Measurements from ENCODE around the gene TCF7. TPM values are rescaled to one million over a fixed set of nuclear protein-coding genes. Genes with fewer than 3 reads are reported as not detected.
A peak's percentile ranks its signal among the peaks of the same experiment; 100 is the strongest.

Gene TCF7
- total and polyA plus RNA-seq, 2 of the 13 experiments (the other 11 are each of a cell fraction or from before 2014, with no cell fraction given) = 6.3 to 6.8 TPM

DNA sequence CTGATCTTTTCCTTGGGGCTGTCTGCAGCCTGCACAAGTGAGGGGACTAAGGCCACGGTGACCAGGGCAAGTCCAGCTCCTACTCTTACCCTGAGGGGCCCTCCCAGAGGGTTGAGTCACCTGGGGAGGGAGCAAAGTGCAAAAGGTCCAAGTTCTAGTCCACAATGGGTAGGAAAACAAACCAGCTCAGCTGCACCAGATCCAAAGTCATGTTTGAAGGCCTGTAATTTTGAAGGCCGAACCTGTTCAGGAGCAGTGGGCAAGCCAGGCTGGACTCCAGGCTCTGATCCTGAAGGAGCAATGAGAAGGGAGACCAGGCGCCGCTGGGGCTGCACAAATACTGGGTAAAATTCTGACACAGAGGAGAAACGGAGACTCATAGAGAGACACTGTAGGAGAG, 15.8 kb upstream of the TCF7 start (continued):
- TF ChIP-seq, protein P1, sequence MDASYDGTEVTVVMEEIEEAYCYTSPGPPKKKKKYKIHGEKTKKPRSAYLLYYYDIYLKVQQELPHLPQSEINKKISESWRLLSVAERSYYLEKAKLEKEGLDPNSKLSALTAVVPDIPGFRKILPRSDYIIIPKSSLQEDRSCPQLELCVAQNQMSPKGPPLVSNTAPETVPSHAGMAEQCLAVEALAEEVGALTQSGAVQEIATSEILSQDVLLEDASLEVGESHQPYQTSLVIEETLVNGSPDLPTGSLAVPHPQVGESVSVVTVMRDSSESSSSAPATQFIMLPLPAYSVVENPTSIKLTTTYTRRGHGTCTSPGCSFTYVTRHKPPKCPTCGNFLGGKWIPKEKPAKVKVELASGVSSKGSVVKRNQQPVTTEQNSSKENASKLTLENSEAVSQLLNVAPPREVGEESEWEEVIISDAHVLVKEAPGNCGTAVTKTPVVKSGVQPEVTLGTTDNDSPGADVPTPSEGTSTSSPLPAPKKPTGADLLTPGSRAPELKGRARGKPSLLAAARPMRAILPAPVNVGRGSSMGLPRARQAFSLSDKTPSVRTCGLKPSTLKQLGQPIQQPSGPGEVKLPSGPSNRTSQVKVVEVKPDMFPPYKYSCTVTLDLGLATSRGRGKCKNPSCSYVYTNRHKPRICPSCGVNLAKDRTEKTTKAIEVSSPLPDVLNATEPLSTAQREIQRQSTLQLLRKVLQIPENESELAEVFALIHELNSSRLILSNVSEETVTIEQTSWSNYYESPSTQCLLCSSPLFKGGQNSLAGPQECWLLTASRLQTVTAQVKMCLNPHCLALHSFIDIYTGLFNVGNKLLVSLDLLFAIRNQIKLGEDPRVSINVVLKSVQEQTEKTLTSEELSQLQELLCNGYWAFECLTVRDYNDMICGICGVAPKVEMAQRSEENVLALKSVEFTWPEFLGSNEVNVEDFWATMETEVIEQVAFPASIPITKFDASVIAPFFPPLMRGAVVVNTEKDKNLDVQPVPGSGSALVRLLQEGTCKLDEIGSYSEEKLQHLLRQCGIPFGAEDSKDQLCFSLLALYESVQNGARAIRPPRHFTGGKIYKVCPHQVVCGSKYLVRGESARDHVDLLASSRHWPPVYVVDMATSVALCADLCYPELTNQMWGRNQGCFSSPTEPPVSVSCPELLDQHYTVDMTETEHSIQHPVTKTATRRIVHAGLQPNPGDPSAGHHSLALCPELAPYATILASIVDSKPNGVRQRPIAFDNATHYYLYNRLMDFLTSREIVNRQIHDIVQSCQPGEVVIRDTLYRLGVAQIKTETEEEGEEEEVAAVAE (CRISPR knock-in tag; IDR thresholded peaks at IDR 0.05; ENCODE audit: borderline replicate concordance) = peak; percentile 66; the same call in 1 of the 2 replicates
- TF ChIP-seq ZSCAN22 (CRISPR knock-in tag; IDR thresholded peaks at IDR 0.05) (no peak), AHR (CRISPR knock-in tag; IDR thresholded peaks at IDR 0.05) (0 out of 2 replicates have a peak, but pooled peaks have one; percentile 29), NCOA2 (CRISPR knock-in tag; IDR thresholded peaks at IDR 0.05) (peak; percentile 92), ZZZ3 (CRISPR knock-in tag; IDR thresholded peaks at IDR 0.05; ENCODE audit: borderline replicate concordance) (0 out of 2 replicates have a peak, but pooled peaks have one; percentile 2), SMAD1 (CRISPR knock-in tag; IDR thresholded peaks at IDR 0.05; ENCODE audit: borderline replicate concordance, low read depth) (0 out of 2 replicates have a peak, but pooled peaks have one; percentile 9), RAD21 (CRISPR knock-in tag; IDR thresholded peaks at IDR 0.05) (0 out of 2 replicates have a peak, but pooled peaks have one; percentile 13), SIX1 (CRISPR knock-in tag; IDR thresholded peaks at IDR 0.05; ENCODE audit: borderline replicate concordance) (peak; percentile 55; the same call in 1 of the 2 replicates), ZSCAN29 (CRISPR knock-in tag; conservative IDR thresholded peaks at IDR 0.05) (0 out of 2 replicates have a peak, but pooled peaks have one; percentile 65), SIN3A (IDR thresholded peaks at IDR 0.05; ENCODE audit: borderline replicate concordance, low read depth, low read length) (peak; percentile 76), SMYD3 (CRISPR knock-in tag; IDR thresholded peaks at IDR 0.05) (0 out of 2 replicates have a peak, but pooled peaks have one; percentile 71), ZNF615 (CRISPR knock-in tag; IDR thresholded peaks at IDR 0.05; ENCODE audit: borderline replicate concordance) (0 out of 2 replicates have a peak, but pooled peaks have one; percentile 72), BORCS8-MEF2B (CRISPR knock-in tag; IDR thresholded peaks at IDR 0.05) (peak; percentile 72; the same call in 1 of the 2 replicates), SMC3 (IDR thresholded peaks at IDR 0.05; ENCODE audit: low read length) (no peak; the same call in 1 of the 2 replicates), ZNF3 (CRISPR knock-in tag; IDR thresholded peaks at IDR 0.05) (peak; percentile 73)
- TF ChIP-seq, protein P2, sequence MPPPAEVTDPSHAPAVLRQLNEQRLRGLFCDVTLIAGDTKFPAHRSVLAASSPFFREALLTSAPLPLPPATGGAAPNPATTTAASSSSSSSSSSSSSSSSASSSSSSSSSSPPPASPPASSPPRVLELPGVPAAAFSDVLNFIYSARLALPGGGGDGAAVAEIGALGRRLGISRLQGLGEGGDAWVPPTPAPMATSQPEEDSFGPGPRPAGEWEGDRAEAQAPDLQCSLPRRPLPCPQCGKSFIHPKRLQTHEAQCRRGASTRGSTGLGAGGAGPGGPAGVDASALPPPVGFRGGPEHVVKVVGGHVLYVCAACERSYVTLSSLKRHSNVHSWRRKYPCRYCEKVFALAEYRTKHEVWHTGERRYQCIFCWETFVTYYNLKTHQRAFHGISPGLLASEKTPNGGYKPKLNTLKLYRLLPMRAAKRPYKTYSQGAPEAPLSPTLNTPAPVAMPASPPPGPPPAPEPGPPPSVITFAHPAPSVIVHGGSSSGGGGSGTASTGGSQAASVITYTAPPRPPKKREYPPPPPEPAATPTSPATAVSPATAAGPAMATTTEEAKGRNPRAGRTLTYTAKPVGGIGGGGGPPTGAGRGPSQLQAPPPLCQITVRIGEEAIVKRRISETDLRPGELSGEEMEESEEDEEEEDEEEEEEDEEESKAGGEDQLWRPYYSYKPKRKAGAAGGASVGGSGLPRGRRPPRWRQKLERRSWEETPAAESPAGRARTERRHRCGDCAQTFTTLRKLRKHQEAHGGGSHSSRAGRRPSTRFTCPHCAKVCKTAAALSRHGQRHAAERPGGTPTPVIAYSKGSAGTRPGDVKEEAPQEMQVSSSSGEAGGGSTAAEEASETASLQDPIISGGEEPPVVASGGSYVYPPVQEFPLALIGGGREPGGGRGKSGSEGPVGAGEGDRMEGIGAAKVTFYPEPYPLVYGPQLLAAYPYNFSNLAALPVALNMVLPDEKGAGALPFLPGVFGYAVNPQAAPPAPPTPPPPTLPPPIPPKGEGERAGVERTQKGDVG (CRISPR knock-in tag; IDR thresholded peaks at IDR 0.05; ENCODE audit: borderline replicate concordance) = peak; percentile 56; the same call in 1 of the 2 replicates
- TF ChIP-seq, protein P3, sequence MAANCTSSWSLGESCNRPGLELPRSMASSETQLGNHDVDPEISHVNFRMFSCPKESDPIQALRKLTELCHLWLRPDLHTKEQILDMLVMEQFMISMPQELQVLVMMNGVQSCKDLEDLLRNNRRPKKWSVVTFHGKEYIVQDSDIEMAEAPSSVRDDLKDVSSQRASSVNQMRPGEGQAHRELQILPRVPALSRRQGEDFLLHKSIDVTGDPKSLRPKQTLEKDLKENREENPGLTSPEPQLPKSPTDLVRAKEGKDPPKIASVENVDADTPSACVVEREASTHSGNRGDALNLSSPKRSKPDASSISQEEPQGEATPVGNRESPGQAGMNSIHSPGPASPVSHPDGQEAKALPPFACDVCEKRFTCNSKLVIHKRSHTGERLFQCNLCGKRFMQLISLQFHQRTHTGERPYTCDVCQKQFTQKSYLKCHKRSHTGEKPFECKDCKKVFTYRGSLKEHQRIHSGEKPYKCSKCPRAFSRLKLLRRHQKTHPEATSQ (CRISPR knock-in tag; IDR thresholded peaks at IDR 0.05; ENCODE audit: borderline replicate concordance) = peak; percentile 27; the same call in 1 of the 2 replicates

Data from HepG2 (cell line).